Middle frontal gyrus (tissue), 1 donor: ENCODE measurements around the gene SLC22A15.
"Not testable (repeated sequence)": the region's sequence is repeated elsewhere in the genome, so short reads cannot be mapped to it uniquely, and the experiment has no call there.

Source experiments
- DNase-seq: peaks from one replicate; pipeline ENCODE4 v3.0.0-alpha.2; 2015; ENCODE audit warnings: low spot score; ENCODE audit errors: extremely low spot score

Gene SLC22A15

GRCh38 chr1:115980998-115981993 is 5.0 kb downstream of the SLC22A15 start:
- no peak for DNase-seq

- no peak for DNase-seq
These were observed 6.1 kb downstream of the SLC22A15 start for GRCh38 chr1:115982400-115982799.

GRCh38 chr1:115983584-115983983 is 7.3 kb downstream of the SLC22A15 start:
- no peak for DNase-seq

GRCh38 chr1:115987623-115988022 is 11.3 kb downstream of the SLC22A15 start:
- no peak for DNase-seq

GRCh38 chr1:115988953-115989352 is 12.6 kb downstream of the SLC22A15 start:
- DNase-seq: no peak

- no peak for DNase-seq
These were observed 13.4 kb downstream of the SLC22A15 start for GRCh38 chr1:115989699-115990098.

GRCh38 chr1:115991909-115992308 is 15.6 kb downstream of the SLC22A15 start:
- DNase-seq: no peak

GRCh38 chr1:115997921-115998320 is 21.6 kb downstream of the SLC22A15 start:
- DNase-seq: not testable (repeated sequence)

GRCh38 chr1:116001739-116002487 is 25.6 kb downstream of the SLC22A15 start:
- DNase-seq: no peak

- no peak for DNase-seq
These were observed 26.6 kb downstream of the SLC22A15 start for GRCh38 chr1:116002781-116003420.

- no peak for DNase-seq
These were observed 27.5 kb downstream of the SLC22A15 start for GRCh38 chr1:116003823-116004222.

- no peak for DNase-seq
These were observed 30.2 kb downstream of the SLC22A15 start for GRCh38 chr1:116006486-116006964.

- no peak for DNase-seq
These were observed 32.5 kb downstream of the SLC22A15 start for GRCh38 chr1:116008656-116009390.

GRCh38 chr1:116012716-116013115 is 36.4 kb downstream of the SLC22A15 start:
- no peak for DNase-seq

- no peak for DNase-seq
These were observed 39.4 kb downstream of the SLC22A15 start for GRCh38 chr1:116015679-116016078.

- no peak for DNase-seq
These were observed 41.7 kb downstream of the SLC22A15 start for GRCh38 chr1:116018007-116018406.

GRCh38 chr1:116019653-116020253 is 43.4 kb downstream of the SLC22A15 start:
- DNase-seq: no peak

- DNase-seq: peak; percentile 13
These were observed 44.5 kb downstream of the SLC22A15 start for GRCh38 chr1:116020668-116021272.

GRCh38 chr1:116024626-116025025 is 48.3 kb downstream of the SLC22A15 start:
- no peak for DNase-seq

- DNase-seq: no peak
These were observed 50.3 kb downstream of the SLC22A15 start for GRCh38 chr1:116026631-116027030.
